Endodermal cell (in vitro differentiated cells): ENCODE data around the gene OR9Q2. TPM values are rescaled to one million over a fixed set of nuclear protein-coding genes. Genes with fewer than 3 reads are reported as not detected.

Source experiments
- DNase-seq: peaks from one replicate; pipeline ENCODE4 v3.0.0-alpha.2; 2017
- H3K27ac ChIP-seq: 2 replicates; pipeline ENCODE4 v1.5.1; 2013; ENCODE audit warnings: mild to moderate bottlenecking, low read depth, low read length, moderate library complexity
- H3K27me3 ChIP-seq: 2 replicates; pipeline ENCODE4 v1.6.1; 2013; ENCODE audit warnings: mild to moderate bottlenecking, low read length, moderate library complexity; ENCODE audit not compliant: insufficient read depth, control insufficient read depth, poor library complexity, severe bottlenecking
- H3K36me3 ChIP-seq: 2 replicates; pipeline ENCODE4 v1.7.0; 2013; ENCODE audit warnings: mild to moderate bottlenecking, low read length, moderate library complexity; ENCODE audit not compliant: control insufficient read depth, insufficient read depth
- H3K4me1 ChIP-seq: one replicate; pipeline ENCODE4 v1.7.0; 2013; ENCODE audit warnings: low read length; ENCODE audit not compliant: control insufficient read depth, insufficient read depth
- H3K4me3 ChIP-seq: 2 replicates; pipeline ENCODE4 v1.5.1; 2013; ENCODE audit warnings: mild to moderate bottlenecking, low read length, moderate library complexity
- H3K9ac ChIP-seq: 2 replicates; pipeline ENCODE4 v1.6.1; 2013; ENCODE audit warnings: mild to moderate bottlenecking, low read length, moderate library complexity; ENCODE audit not compliant: poor library complexity, severe bottlenecking; ENCODE audit errors: extremely low read depth
- H3K9me3 ChIP-seq: 2 replicates; pipeline ENCODE4 v1.6.1; 2013; ENCODE audit warnings: mild to moderate bottlenecking, low read length, moderate library complexity; ENCODE audit not compliant: control insufficient read depth
- H3K27ac Mint-ChIP-seq: 2 replicates; pipeline ENCODE4 v1.8.0; 2020; ENCODE audit warnings: mixed read lengths
- H3K27me3 Mint-ChIP-seq: 2 replicates; pipeline ENCODE4 v1.8.0; 2021; ENCODE audit warnings: mild to moderate bottlenecking, mixed read lengths; ENCODE audit not compliant: insufficient read depth
- H3K36me3 Mint-ChIP-seq: 2 replicates; pipeline ENCODE4 v1.8.0; 2020; ENCODE audit warnings: low read depth, mixed read lengths
- H3K4me1 Mint-ChIP-seq: 2 replicates; pipeline ENCODE4 v1.8.0; 2020; ENCODE audit warnings: mixed read lengths
- H3K4me3 Mint-ChIP-seq: 2 replicates; pipeline ENCODE4 v1.8.0; 2020; ENCODE audit warnings: mild to moderate bottlenecking, moderate library complexity, mixed read lengths
- H3K9me3 Mint-ChIP-seq: 2 replicates; pipeline ENCODE4 v1.8.0; 2020; ENCODE audit warnings: mild to moderate bottlenecking, mixed read lengths
- CTCF ChIP-seq: fragments of 200-600 bp; sonication (generic); conservative IDR thresholded peaks from 2 replicates; pipeline ENCODE4 v1.5.0; 2021; ENCODE audit warnings: antibody characterized with exemption, mild to moderate bottlenecking
- WGBS, 2 experiments: methylation state at CpG; one replicate each; pipeline versions ENCODE4 v1.1.5 to v1.1.7; 2013; ENCODE audit warnings: missing lambda C conversion rate in 2 of 2, mixed read lengths in 1 of 2; ENCODE audit not compliant: insufficient coverage in 1 of 2, insufficient read length in 1 of 2; 5-methylcytosine and 5-hydroxymethylcytosine counted together
- long read RNA-seq, 4 experiments: library from polyadenylated mRNA in 2 of 4; library from RNA in 1 of 4; library from capped mRNA in 1 of 4; stranded (forward) in 3 of 4; unstranded in 1 of 4; transcript quantifications; one replicate each; pipeline ENCODE4 v2.0.0, GENCODE V29; 2020 to 2021; ENCODE audit warnings: inconsistent platforms in 1 of 4
- polyA plus RNA-seq, 2 experiments: library from polyadenylated mRNA; stranded (reverse); fragments of 50-300 nt; gene quantifications; one replicate each; pipeline ENCODE4 v1.2.3, GENCODE V29; 2013
- total RNA-seq, 2 donors: library from RNA; stranded (reverse); fragmentation: NEBNext Ultra II Directional in 1 of 2; extraction: Animal tissue kit (Norgen Biotek cat#: 25700) in 1 of 2; gene quantifications; 2 replicates in 1 of 2; 3 replicates in 1 of 2; pipeline ENCODE4 v1.2.1, GENCODE V29; 2021

The OR9Q2 gene
- not detected for total RNA-seq
- polyA plus RNA-seq (2013, experiment 1 of 2): not detected
- not detected for polyA plus RNA-seq (2013, experiment 2 of 2)
- long read RNA-seq, experiment 1: 0 reads
- long read RNA-seq, experiment 2: 0 reads
- long read RNA-seq, experiment 3: 0 reads
- long read RNA-seq, experiment 4: 0 reads

GRCh38 chr11:58188770-58189169 lies at the start of gene OR9Q2:
Gene OR9Q2 (plus strand): TSS chr11:58189070. CDS start chr11:58190491, 1,421 bp downstream.
- Histone ChIP-seq H3K27ac (no peak within 1 kb of the TSS), H3K36me3 (no peaks in the 10 kb centered on the region), H3K9ac (no peak within 1 kb of the TSS), H3K9me3 (no peaks in the 10 kb centered on the region), H3K4me1 (peaks cover 2% of the 10 kb centered on the region), H3K27me3 (no peaks in the 10 kb centered on the region), H3K4me3 (no peak within 1 kb of the TSS)
- H3K4me1 Mint-ChIP-seq: no peaks in the 10 kb centered on the region
- no peak within 1 kb of the TSS for H3K27ac Mint-ChIP-seq
- no peaks in the 10 kb centered on the region for H3K27me3 Mint-ChIP-seq
- no peak within 1 kb of the TSS for H3K4me3 Mint-ChIP-seq
- TF ChIP-seq CTCF: no peak
- WGBS, 2 experiments: 86 to 91% methylated on average over 1 to 2 of the region's 2 CpGs
- DNase-seq: no peak
- no peaks in the 10 kb centered on the region for H3K36me3 Mint-ChIP-seq
- H3K9me3 Mint-ChIP-seq: no peaks in the 10 kb centered on the region

- Histone ChIP-seq H3K4me1 (peaks cover 5% of the 10 kb centered on the region), H3K27me3 (no peaks in the 10 kb centered on the region), H3K36me3 (no peaks in the 10 kb centered on the region), H3K4me3 (no peak overlapping the region), H3K9me3 (no peaks in the 10 kb centered on the region), H3K9ac (no peak overlapping the region), H3K27ac (no peak overlapping the region)
- Mint-ChIP-seq H3K27me3 (no peaks in the 10 kb centered on the region), H3K4me3 (no peak overlapping the region), H3K36me3 (no peaks in the 10 kb centered on the region), H3K4me1 (peaks cover 4% of the 10 kb centered on the region), H3K27ac (no peak overlapping the region), H3K9me3 (no peaks in the 10 kb centered on the region)
- 95% methylated on average over 1 of the region's 1 CpG; no CpG with 5 or more reads in 1 of the 2 experiments for WGBS, 2 experiments
- TF ChIP-seq CTCF: no peak
- no peak for DNase-seq
These were observed 46.1 kb upstream of the OR9Q2 start for GRCh38 chr11:58142761-58143160.

- Histone ChIP-seq H3K27me3 (no peaks in the 10 kb centered on the region), H3K9me3 (no peaks in the 10 kb centered on the region), H3K36me3 (no peaks in the 10 kb centered on the region), H3K27ac (no peak overlapping the region), H3K4me3 (no peak overlapping the region), H3K9ac (no peak overlapping the region), H3K4me1 (no peaks in the 10 kb centered on the region)
- Mint-ChIP-seq H3K27ac (no peak overlapping the region), H3K27me3 (no peaks in the 10 kb centered on the region), H3K36me3 (no peaks in the 10 kb centered on the region), H3K4me3 (no peak overlapping the region), H3K4me1 (no peaks in the 10 kb centered on the region), H3K9me3 (no peaks in the 10 kb centered on the region)
- no peak for DNase-seq
- TF ChIP-seq CTCF: no peak
- 83 to 100% methylated on average over 2 to 3 of the region's 3 CpGs for WGBS, 2 experiments
These were observed 36.1 kb upstream of the OR9Q2 start for GRCh38 chr11:58152781-58153180.
